Measurements from ENCODE around the gene CASZ1.

DNA sequence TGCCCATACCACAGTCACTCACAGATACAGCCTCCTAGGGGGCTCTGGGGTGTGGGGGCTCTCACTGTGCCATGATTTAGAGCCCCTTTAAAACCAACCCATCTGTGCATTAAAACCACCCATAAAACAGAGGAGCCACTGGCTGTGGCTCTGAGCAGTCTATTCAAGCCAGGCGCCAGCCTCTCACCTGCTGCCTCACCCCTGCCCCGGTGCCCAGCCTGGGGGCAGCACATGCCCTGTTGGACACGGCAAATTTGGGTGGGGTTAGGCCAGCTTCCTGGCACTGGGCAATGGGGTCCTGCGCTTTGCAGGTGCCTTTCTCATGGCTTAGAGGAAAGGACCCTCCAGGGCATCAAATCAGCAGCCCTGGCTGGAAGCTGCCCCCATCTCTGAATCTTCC lies 73.1 kb downstream of the CASZ1 start:
- TF ChIP-seq, protein P1, sequence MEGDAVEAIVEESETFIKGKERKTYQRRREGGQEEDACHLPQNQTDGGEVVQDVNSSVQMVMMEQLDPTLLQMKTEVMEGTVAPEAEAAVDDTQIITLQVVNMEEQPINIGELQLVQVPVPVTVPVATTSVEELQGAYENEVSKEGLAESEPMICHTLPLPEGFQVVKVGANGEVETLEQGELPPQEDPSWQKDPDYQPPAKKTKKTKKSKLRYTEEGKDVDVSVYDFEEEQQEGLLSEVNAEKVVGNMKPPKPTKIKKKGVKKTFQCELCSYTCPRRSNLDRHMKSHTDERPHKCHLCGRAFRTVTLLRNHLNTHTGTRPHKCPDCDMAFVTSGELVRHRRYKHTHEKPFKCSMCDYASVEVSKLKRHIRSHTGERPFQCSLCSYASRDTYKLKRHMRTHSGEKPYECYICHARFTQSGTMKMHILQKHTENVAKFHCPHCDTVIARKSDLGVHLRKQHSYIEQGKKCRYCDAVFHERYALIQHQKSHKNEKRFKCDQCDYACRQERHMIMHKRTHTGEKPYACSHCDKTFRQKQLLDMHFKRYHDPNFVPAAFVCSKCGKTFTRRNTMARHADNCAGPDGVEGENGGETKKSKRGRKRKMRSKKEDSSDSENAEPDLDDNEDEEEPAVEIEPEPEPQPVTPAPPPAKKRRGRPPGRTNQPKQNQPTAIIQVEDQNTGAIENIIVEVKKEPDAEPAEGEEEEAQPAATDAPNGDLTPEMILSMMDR (IDR thresholded peaks at IDR 0.05; ENCODE audit: insufficient read depth, low read length, poor library complexity, severe bottlenecking) = no peak
- no peak for TF ChIP-seq EZH2phosphoT487 (conservative IDR thresholded peaks at IDR 0.05; ENCODE audit: low read length)
